Epithelial cell of esophagus (primary cell): ENCODE measurements around the gene DMGDH.

Source experiments
- DNase-seq: peaks from one replicate; pipeline ENCODE4 v3.0.0; 2010; ENCODE audit warnings: low read depth
- H3K4me3 ChIP-seq: 2 replicates; pipeline ENCODE4 v1.5.1; 2011; ENCODE audit warnings: mild to moderate bottlenecking, low read length, control low read depth
- CTCF ChIP-seq: IDR thresholded peaks from 2 replicates; pipeline ENCODE4 v1.5.1; 2011; ENCODE audit warnings: low read depth, mild to moderate bottlenecking, low read length, control low read depth, inconsistent platforms; ENCODE audit not compliant: insufficient read depth; ENCODE audit errors: missing control alignments

The DMGDH gene

GRCh38 chr5:79108086-79108485 is 38.6 kb upstream of the DMGDH start:
- no peak overlapping the region for H3K4me3 ChIP-seq
- TF ChIP-seq CTCF = no peak
- no peak for DNase-seq

DNA sequence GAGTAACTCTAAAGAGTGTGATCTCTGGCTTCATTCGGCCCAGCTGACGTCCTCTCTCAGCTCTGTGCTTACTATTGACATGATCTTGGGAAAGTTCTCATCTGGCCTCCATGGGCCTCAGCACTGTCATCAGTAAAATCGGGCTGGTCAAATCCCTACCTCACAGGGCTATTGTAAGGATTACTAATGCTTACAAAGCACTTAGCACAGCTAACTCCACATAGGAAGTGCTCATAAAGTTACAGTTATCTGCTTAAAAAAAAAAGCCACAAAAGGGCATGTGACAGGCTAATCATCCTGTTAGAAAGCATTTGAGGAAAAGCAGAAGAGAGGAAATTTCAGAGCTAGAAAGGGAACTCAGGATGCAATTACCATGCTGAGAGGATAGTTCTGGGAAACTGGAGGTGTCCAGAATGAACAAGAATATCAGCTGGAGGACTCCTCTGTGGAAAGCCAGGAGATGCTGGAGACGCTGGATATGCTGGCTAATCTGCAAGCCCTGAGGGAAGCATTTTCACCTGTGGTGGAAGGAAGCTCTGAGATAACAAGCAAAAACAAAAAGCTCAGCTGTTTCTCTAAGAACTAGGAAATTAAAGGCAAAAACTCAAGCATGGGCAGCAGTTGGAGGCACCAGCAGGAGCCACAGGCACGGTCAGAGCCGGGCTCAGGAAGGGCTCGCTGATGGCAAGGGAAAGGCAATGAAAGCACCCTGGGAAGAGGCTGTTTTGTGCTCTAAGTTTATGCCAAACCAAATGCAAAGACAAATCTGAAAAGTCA is 37.7 kb upstream of the DMGDH start:
- no peak overlapping the region for H3K4me3 ChIP-seq
- no peak for TF ChIP-seq CTCF
- no peak for DNase-seq

DNA sequence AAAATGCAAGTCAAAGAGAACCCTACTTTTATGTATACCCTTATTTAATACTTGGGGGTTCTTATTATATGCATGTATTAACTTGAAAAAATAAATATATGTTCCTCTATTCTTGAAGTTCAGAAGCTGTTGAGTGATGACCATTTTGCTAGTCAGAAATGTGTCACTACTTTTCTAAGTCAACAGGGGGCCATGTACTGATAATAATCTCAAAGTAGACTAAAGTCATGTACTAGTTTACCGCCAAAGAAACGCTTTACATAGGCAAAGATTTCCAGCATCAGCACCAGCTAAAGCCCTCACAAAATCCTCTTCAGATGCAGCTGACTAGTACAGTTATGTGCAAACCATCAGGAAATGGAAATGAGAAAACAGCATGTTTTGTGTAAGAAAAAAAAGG is 36.4 kb upstream of the DMGDH start:
- no peak for TF ChIP-seq CTCF
- DNase-seq = no peak
- H3K4me3 ChIP-seq = no peak overlapping the region

DNA sequence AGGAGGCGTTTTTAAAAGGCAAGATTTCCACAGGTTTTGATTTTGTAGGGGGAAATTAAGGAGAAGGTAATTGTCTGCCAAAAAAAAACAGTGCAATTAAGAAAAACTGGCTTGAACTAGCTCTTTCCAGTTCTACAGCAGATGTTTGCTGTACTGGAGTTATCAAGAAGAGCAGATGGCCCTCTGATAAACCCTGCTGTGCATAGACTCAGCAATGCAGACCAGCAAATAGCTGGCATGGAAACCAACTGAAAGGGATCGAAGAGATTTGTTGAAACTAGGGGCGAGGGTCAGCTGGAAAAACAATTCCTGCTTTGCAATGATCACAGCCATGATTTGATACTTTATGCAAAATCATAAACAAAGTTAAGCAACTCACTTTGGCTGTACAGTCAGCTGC is 24.3 kb upstream of the DMGDH start:
- no peak for TF ChIP-seq CTCF
- no peak for DNase-seq
- H3K4me3 ChIP-seq = no peak overlapping the region

DNA sequence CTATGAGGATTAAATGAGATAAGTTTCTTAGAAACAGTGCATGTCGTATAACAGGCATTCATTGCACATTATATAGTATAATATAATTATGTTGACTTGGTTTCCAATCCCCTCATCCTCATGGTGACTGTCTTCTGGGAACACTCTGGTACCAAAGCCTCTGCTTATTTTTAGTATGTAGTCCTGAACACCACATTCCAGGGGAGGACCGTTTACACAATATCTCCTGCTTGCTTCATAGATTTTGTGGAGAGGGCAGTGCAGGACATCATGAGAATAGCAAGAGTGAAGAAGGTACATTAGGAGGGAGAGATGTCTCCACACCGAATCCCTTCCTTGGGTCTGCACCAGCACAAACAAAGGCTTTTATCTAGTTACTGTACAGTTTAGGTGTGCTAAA is 21.6 kb upstream of the DMGDH start:
- DNase-seq = no peak
- TF ChIP-seq CTCF = no peak
- no peak overlapping the region for H3K4me3 ChIP-seq

DNA sequence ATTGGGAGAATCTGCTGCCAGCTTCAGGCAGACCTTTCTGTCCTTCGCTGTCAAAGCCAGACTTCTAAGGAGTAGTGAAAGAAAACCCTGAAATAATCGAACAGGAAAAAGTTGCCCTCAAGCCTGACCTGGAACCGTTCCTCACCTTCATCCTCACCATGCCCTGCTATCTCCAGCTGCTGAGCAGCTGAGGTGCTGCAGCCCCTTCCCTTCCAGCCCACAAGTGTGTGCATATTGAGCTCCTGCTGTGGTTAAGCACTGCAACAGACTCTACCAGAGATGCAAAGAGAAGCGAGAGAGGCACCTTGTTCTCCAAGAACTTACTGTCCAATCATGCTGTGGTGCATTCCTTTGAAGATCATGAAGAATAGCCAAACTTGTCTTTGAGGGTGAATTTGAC is 19.0 kb upstream of the DMGDH start:
- H3K4me3 ChIP-seq = no peak overlapping the region
- DNase-seq = no peak
- TF ChIP-seq CTCF = no peak

DNA sequence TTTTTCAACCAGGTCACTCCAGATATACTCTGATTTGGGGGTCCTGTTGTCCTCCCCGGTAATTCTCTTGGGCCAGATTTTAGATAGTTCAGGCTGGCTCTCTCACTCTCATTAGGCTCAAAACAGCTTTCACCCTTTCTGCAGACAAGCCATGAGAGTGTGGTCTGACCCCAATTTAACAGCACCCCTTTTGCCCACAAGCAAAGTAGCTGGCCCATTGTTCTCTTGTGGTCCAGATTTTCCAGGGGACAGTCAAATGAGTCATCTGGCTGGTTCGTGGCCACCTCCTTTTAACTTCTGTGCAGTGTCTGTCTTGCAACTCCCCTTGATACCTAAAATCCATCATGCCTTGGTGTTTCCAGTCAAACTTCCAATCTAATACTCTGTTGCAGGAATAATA is 16.6 kb upstream of the DMGDH start:
- no peak for DNase-seq
- no peak overlapping the region for H3K4me3 ChIP-seq
- TF ChIP-seq CTCF = no peak
